Activated naive CD4-positive, alpha-beta T cell treated with anti-CD3 and anti-CD28 coated beads, Interleukin-2, amount 50 U/mL, for 72 hours (primary cell): ENCODE data around the gene HOXB8. TPM values are rescaled to one million over a fixed set of nuclear protein-coding genes. Genes with fewer than 3 reads are reported as not detected.

Experiments
- ATAC-seq, 2 donors: fragments of 150-1000 bp; cut with Tn5 transposase; 2 replicates each; pipeline ENCODE4 v1.10.0; 2021; ENCODE audit warnings: mild to moderate bottlenecking in 2 of 2, moderate library complexity in 2 of 2
- DNase-seq, 2 donors: peaks; one replicate each; pipeline ENCODE4 v3.0.0; 2021 to 2022; ENCODE audit warnings: low spot score in 2 of 2
- H3K27ac Mint-ChIP-seq, 2 donors: one replicate each; pipeline ENCODE4 v1.8.0; 2022; ENCODE audit warnings: mild to moderate bottlenecking in 2 of 2, mixed read lengths in 2 of 2
- H3K36me3 Mint-ChIP-seq, 2 donors: one replicate each; pipeline ENCODE4 v1.8.0; 2022; ENCODE audit warnings: mixed read lengths in 2 of 2
- H3K9me3 Mint-ChIP-seq, 2 donors: one replicate each; pipeline ENCODE4 v1.8.0; 2022; ENCODE audit warnings: mixed read lengths in 2 of 2
- total RNA-seq, 2 donors: library from RNA; stranded (reverse); gene quantifications; one replicate each; pipeline ENCODE4 v1.2.3, GENCODE V29; 2022

The HOXB8 gene
- total RNA-seq, 2 donors from 2014 or later: not detected

DNA sequence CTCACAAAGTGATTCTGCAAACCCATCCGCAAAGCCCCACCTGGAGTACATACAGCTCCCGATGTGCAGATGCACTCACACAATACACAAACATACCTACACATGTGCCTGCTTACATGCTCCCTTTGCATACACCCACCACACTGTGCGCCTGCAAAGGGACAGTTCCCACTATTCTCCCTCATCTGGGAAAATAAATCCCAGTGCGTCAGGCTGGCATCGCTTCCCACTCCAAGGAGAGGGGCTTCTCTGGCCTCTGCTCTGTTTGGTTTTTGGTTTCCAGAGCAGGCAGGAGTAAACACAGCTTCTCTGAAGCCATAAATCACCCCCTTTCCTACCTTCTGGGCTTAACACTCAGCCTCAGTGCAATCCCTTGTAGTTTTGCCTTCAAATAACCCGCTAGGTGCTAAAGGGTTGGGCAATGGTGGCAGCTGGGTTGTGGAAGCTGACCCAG is 51.7 kb downstream of the HOXB8 start:
- Mint-ChIP-seq H3K9me3 (no peaks in the 10 kb centered on the region), H3K27ac (no peak overlapping the region), H3K36me3 (no peaks in the 10 kb centered on the region)
- ATAC-seq: no peak
- no peak for DNase-seq

DNA sequence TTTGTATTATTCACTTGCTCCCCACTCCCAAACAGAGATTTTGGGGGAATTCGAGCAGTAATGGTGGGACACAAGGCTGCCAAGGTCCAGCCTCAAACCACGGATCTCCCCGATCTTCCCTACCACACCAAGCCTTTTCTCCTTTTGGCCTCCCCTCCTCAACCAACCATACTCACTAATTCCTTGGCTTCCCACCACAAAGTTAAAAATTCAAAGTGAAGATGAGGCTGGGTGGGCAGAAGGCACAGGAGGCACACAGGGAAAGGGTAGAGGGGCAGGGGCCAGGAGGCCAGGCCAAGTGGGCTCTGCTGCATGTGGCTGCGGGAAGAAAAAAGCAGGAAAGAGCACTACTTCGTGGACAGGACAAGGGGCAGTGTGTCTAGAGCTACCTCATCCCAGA is 52.2 kb downstream of the HOXB8 start:
- Mint-ChIP-seq H3K27ac (no peak overlapping the region), H3K9me3 (no peaks in the 10 kb centered on the region), H3K36me3 (no peaks in the 10 kb centered on the region)
- no peak for DNase-seq
- ATAC-seq: no peak

Other genes with a start within 250 kb of the HOXB8 start
- gene SKAP1, start 185.1 kb downstream of the HOXB8 start, total RNA-seq: 10 to 100 TPM; 65.0 to 98.0 TPM
- gene HOXB1, start 84.3 kb downstream of the HOXB8 start, total RNA-seq: not detected
- gene HOXB2, start 70.2 kb downstream of the HOXB8 start, total RNA-seq: 10 to 100 TPM in 1 of 2 donors, 1 to 10 TPM in 1; 3.2 to 21.7 TPM
- gene HOXB4, start 36.9 kb downstream of the HOXB8 start, total RNA-seq: 1 to 10 TPM in 1 of 2 donors, under 1 TPM in 1; 0.89 to 3.0 TPM
- gene HOXB3, start 25.1 kb downstream of the HOXB8 start, total RNA-seq: 1 to 10 TPM; 1.6 to 3.1 TPM
- gene HOXB5, start 21.5 kb downstream of the HOXB8 start, total RNA-seq: not detected
- under 1 TPM in 1 of 2 donors, not detected in 1; 0.16 TPM for gene HOXB6, start 10.3 kb downstream of the HOXB8 start, total RNA-seq
- 1 to 10 TPM in 1 of 2 donors, not detected in 1; 1.1 TPM for gene HOXB7, start 4.3 kb downstream of the HOXB8 start, total RNA-seq
- gene HOXB9, start 11.1 kb upstream of the HOXB8 start, total RNA-seq: 1 to 10 TPM; 1.2 to 2.4 TPM
- not detected for gene PRAC1, start 107.2 kb upstream of the HOXB8 start, total RNA-seq
- gene PRAC2, start 107.9 kb upstream of the HOXB8 start, total RNA-seq: not detected
- gene HOXB13, start 113.5 kb upstream of the HOXB8 start, total RNA-seq: not detected
- not detected for gene TTLL6, start 201.9 kb upstream of the HOXB8 start, total RNA-seq
- gene CALCOCO2, start 215.7 kb upstream of the HOXB8 start, total RNA-seq: 100 to 1,000 TPM in 1 of 2 donors, 10 to 100 TPM in 1; 63.6 to 123 TPM